GM12873 (cell line): ENCODE measurements around the gene PRSS2.

Experiments used
- TF ChIP-seq, protein P1 (sequence below): IDR thresholded peaks from 2 replicates; pipeline ENCODE4 v1.5.1; 2012; ENCODE audit warnings: low read depth, mild to moderate bottlenecking, moderate library complexity, low read length, control low read depth; ENCODE audit not compliant: insufficient read depth; ENCODE audit errors: missing control alignments

Gene PRSS2

DNA sequence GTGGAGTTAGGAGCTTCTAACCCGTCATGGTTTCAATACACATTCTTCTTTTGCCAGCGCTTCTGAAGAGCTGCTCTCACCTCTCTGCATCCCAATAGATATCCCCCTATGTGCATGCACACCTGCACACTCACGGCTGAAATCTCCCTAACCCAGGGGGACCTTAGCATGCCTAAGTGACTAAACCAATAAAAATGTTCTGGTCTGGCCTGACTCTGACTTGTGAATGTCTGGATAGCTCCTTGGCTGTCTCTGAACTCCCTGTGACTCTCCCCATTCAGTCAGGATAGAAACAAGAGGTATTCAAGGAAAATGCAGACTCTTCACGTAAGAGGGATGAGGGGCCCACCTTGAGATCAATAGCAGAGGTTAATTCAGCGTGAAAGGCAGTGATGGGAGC lies 22.4 kb downstream of the PRSS2 start:
- TF ChIP-seq, protein P1, sequence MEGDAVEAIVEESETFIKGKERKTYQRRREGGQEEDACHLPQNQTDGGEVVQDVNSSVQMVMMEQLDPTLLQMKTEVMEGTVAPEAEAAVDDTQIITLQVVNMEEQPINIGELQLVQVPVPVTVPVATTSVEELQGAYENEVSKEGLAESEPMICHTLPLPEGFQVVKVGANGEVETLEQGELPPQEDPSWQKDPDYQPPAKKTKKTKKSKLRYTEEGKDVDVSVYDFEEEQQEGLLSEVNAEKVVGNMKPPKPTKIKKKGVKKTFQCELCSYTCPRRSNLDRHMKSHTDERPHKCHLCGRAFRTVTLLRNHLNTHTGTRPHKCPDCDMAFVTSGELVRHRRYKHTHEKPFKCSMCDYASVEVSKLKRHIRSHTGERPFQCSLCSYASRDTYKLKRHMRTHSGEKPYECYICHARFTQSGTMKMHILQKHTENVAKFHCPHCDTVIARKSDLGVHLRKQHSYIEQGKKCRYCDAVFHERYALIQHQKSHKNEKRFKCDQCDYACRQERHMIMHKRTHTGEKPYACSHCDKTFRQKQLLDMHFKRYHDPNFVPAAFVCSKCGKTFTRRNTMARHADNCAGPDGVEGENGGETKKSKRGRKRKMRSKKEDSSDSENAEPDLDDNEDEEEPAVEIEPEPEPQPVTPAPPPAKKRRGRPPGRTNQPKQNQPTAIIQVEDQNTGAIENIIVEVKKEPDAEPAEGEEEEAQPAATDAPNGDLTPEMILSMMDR = no peak

DNA sequence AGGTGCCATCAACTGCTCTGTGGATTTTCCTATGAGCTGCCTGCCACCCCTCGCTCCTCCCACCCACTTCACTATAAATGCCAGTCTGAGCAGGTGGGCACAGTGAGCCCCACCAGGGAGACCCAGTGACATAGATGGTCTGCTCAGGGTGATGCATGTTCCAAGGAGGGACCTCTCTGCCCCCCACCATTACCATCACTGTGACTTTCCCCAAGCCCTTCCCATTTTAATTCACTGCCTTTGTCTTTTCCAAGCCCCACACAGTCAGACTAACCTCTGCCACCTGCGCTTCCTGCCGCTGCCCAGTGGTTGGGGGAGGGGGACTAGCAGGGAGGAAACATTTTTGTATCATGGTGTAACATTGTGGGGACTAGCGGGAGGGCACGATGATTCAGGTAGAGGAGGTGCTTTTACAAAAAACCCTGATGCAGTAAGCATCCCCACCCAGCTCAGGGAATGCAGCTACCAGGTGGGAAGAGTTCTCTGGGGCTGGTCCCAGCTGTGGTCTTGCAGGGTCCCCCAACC lies 24.6 kb downstream of the PRSS2 start:
- TF ChIP-seq, protein P1 = no peak

DNA sequence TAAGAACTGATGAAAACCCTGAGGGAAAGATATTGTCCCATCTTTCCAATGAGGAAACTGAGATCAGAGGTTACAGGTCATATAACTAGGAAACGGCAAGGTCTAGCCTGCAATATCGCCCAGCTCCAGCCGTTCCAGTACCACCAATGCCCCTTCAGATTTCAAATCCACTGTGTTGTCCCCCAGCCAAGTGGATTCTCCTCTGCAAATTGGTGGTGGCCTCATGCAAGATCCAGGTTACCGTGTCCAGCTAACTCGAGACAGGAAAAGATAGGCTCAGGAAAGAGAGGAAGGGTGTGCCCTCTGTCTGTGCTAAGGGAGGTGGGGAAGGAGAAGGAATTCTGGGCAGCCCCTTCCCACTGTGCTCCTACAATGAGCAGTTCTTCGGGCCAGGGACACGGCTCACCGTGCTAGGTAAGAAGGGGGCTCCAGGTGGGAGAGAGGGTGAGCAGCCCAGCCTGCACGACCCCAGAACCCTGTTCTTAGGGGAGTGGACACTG lies 25.3 kb downstream of the PRSS2 start:
- TF ChIP-seq, protein P1 = no peak

DNA sequence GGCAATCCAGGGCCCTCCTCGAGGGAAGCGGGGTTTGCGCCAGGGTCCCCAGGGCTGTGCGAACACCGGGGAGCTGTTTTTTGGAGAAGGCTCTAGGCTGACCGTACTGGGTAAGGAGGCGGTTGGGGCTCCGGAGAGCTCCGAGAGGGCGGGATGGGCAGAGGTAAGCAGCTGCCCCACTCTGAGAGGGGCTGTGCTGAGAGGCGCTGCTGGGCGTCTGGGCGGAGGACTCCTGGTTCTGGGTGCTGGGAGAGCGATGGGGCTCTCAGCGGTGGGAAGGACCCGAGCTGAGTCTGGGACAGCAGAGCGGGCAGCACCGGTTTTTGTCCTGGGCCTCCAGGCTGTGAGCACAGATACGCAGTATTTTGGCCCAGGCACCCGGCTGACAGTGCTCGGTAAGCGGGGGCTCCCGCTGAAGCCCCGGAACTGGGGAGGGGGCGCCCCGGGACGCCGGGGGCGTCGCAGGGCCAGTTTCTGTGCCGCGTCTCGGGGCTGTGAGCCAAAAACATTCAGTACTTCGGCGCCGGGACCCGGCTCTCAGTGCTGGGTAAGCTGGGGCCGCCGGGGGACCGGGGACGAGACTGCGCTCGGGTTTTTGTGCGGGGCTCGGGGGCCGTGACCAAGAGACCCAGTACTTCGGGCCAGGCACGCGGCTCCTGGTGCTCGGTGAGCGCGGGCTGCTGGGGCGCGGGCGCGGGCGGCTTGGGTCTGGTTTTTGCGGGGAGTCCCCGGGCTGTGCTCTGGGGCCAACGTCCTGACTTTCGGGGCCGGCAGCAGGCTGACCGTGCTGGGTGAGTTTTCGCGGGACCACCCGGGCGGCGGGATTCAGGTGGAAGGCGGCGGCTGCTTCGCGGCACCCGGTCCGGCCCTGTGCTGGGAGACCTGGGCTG lies 26.0 kb downstream of the PRSS2 start:
- TF ChIP-seq, protein P1 = no peak

DNA sequence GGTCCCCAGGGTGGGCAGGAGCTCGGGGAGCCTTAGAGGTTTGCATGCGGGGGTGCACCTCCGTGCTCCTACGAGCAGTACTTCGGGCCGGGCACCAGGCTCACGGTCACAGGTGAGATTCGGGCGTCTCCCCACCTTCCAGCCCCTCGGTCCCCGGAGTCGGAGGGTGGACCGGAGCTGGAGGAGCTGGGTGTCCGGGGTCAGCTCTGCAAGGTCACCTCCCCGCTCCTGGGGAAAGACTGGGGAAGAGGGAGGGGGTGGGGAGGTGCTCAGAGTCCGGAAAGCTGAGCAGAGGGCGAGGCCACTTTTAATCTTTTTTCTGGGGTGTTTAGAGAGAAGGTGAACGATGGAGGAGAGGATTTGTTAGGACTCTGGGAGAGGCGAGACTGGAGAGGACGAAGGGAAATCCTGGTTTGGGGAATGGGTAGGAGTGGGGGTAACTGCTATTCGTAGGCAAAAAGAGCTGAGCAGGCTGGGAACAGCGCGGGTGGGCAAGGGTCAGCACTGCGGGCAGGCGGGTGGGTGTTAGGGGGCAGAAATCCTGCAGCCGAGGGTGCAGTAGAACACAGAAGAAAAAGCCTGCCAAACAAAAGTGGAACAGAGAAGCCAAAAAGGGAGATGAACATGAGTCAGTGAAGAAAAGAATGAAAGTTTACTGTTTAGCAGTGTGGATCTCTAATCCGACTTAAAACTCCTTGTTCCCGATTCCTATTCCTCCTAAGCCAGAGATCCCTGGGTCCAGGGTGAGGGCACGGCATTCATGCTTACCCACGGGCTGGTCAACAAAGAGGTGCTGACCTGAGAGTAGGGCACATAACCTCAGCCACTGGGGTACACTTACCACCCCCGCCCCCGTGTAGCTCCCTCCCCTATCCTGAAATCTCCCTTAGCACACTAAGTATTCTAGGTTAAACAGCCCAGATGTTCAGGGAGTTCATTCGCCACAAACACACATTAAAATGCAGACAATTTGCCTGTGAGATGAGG lies 26.9 kb downstream of the PRSS2 start:
- TF ChIP-seq, protein P1 = no peak

DNA sequence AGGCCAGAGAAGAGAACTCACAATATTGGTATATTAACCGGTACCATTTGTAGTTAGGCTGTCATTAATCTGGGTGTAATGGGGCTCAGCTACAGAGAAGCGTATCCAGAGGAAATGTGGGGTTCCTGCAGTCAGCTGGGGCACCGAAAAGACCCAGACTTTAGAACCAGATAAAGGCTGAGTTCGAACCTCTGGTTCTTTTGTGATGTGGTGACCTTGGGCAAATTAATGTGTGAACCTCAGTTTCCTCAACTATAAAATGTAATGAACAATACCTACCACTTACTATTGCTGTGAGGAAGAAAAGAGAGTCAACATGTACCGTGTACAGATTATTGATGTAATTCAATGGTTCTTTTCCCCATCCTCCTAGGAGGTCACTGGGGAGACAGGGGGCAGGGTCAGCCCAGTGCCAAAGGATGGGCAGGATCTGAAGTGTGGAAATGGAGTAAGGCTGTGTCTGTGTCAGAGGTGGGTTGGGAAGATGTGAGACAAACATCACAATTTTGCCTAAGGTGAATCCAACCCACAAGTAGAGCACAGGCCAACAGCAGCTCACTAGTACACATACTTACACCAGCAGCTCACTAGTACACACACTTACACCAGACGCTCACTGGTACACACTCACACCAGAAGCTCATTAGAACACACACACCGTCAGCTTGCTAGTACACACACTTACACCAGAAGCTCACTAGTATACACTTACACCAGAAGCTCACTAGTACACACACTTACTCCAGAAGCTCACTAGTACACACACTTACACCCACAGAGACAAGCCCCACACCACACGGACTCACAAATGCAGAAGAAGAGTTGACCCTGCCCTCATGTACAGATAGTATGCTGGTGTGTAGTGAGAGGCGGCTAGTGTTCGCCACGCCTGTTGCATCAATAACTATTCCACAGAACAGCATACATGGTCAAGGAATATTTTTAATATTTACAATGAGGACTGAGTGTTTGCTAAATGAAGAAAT lies 28.0 kb downstream of the PRSS2 start:
- TF ChIP-seq, protein P1 = no peak
